HG03439 (cell line): ENCODE results near the gene FAIM.
"Not testable (repeated sequence)": the region's sequence is repeated elsewhere in the genome, so short reads cannot be mapped to it uniquely, and the experiment has no call there.

ENCODE experiments used
- ATAC-seq: cut with Tn5 transposase; IDR thresholded peaks from one replicate; pipeline ENCODE4 v1.9.1; 2021; ENCODE audit warnings: mild to moderate bottlenecking, moderate library complexity; ENCODE audit not compliant: unreplicated experiment

Gene FAIM

GRCh38 chr3:138600100-138600745, 8.3 kb upstream of the FAIM start:
- no peak for ATAC-seq

GRCh38 chr3:138601661-138602060, 6.9 kb upstream of the FAIM start:
- ATAC-seq, result not testable (repeated sequence)

- not testable (repeated sequence) for ATAC-seq
Observed at GRCh38 chr3:138604106-138604595, 4.4 kb upstream of the FAIM start.

GRCh38 chr3:138609898-138610266, 1.3 kb downstream of the FAIM start:
- no peak for ATAC-seq

GRCh38 chr3:138615462-138615861, 6.9 kb downstream of the FAIM start:
- no peak for ATAC-seq

GRCh38 chr3:138620431-138620830, 11.9 kb downstream of the FAIM start:
- ATAC-seq, result no peak

GRCh38 chr3:138624518-138624917, 15.9 kb downstream of the FAIM start:
- no peak for ATAC-seq

- ATAC-seq, result no peak
Observed at GRCh38 chr3:138625707-138626365, 17.3 kb downstream of the FAIM start.

- ATAC-seq, result no peak
Observed at GRCh38 chr3:138629526-138629925, 21.0 kb downstream of the FAIM start.

- no peak for ATAC-seq
Observed at GRCh38 chr3:138638641-138639040, 30.1 kb downstream of the FAIM start.

GRCh38 chr3:138640537-138640936, 32.0 kb downstream of the FAIM start:
- ATAC-seq, result no peak

GRCh38 chr3:138642226-138642926, 33.8 kb downstream of the FAIM start:
- no peak for ATAC-seq

GRCh38 chr3:138642927-138643253, 34.3 kb downstream of the FAIM start:
- no peak for ATAC-seq

- no peak for ATAC-seq
Observed at GRCh38 chr3:138646008-138646407, 37.4 kb downstream of the FAIM start.

GRCh38 chr3:138646513-138646912, 37.9 kb downstream of the FAIM start:
- ATAC-seq, result no peak

GRCh38 chr3:138649134-138649533, 40.6 kb downstream of the FAIM start:
- ATAC-seq, result no peak

GRCh38 chr3:138653567-138653966, 45.0 kb downstream of the FAIM start:
- ATAC-seq, result no peak

- ATAC-seq, result no peak
Observed at GRCh38 chr3:138657508-138657907, 48.9 kb downstream of the FAIM start.

GRCh38 chr3:138668107-138668506, 59.5 kb downstream of the FAIM start:
- ATAC-seq, result no peak

- ATAC-seq, result no peak
Observed at GRCh38 chr3:138670407-138670806, 61.8 kb downstream of the FAIM start.

- ATAC-seq, result no peak
Observed at GRCh38 chr3:138673641-138674530, 65.3 kb downstream of the FAIM start.
